ENCODE measurements around the gene CHIA. TPM values are rescaled to one million over a fixed set of nuclear protein-coding genes. Genes with fewer than 3 reads are reported as not detected.

The CHIA gene
- total RNA-seq, 1 donor: not detected

GRCh38 chr1:111270771-111271463, 19.7 kb upstream of the CHIA start:
- Histone ChIP-seq H3K9me3 (ENCODE audit: low read depth, low read length) (no peaks in the 10 kb centered on the region), H3K4me1 (ENCODE audit: insufficient read depth, low read length) (peaks cover 14% of the 10 kb centered on the region), H3K36me3 (ENCODE audit: insufficient read depth, low read length) (no peaks in the 10 kb centered on the region), H3K27me3 (ENCODE audit: insufficient read depth, low read length) (peaks cover 26% of the 10 kb centered on the region), H4K20me1 (ENCODE audit: insufficient read depth, low read length) (no peaks in the 10 kb centered on the region), H3K79me2 (ENCODE audit: insufficient read depth, low read length) (no peaks in the 10 kb centered on the region), H3K27ac (ENCODE audit: low read depth, low read length) (no peak overlapping the region), H3K4me2 (ENCODE audit: insufficient read depth, low read length) (no peak overlapping the region), H3K4me3 (ENCODE audit: insufficient read depth, low read length) (no peak overlapping the region), H2AFZ (ENCODE audit: low read length) (no peak overlapping the region)
- DNase-seq (ENCODE audit: insufficient read length, low spot score, missing footprints): no peak
- TF ChIP-seq CTCF (IDR thresholded peaks at IDR 0.05; ENCODE audit: extremely low read depth, low read depth, low read length): no peak

- TF ChIP-seq CTCF (IDR thresholded peaks at IDR 0.05; ENCODE audit: extremely low read depth, low read depth, low read length): no peak
- no peak overlapping the region for H2AFZ ChIP-seq (ENCODE audit: low read length)
Observed at GRCh38 chr1:111271464-111271801, 19.2 kb upstream of the CHIA start.

GRCh38 chr1:111272081-111272480, 18.6 kb upstream of the CHIA start:
- H3K4me1 ChIP-seq (ENCODE audit: insufficient read depth, low read length): peaks cover 14% of the 10 kb centered on the region
- H3K27me3 ChIP-seq (ENCODE audit: insufficient read depth, low read length): peaks cover 26% of the 10 kb centered on the region
- DNase-seq (ENCODE audit: insufficient read length, low spot score, missing footprints): no peak
- H3K36me3 ChIP-seq (ENCODE audit: insufficient read depth, low read length): no peaks in the 10 kb centered on the region
- no peak overlapping the region for H3K27ac ChIP-seq (ENCODE audit: low read depth, low read length)
- no peak overlapping the region for H2AFZ ChIP-seq (ENCODE audit: low read length)
- no peaks in the 10 kb centered on the region for H3K79me2 ChIP-seq (ENCODE audit: insufficient read depth, low read length)
- TF ChIP-seq CTCF (IDR thresholded peaks at IDR 0.05; ENCODE audit: extremely low read depth, low read depth, low read length): no peak
- H3K9me3 ChIP-seq (ENCODE audit: low read depth, low read length): no peaks in the 10 kb centered on the region
- H3K4me2 ChIP-seq (ENCODE audit: insufficient read depth, low read length): no peak overlapping the region
- no peak overlapping the region for H3K4me3 ChIP-seq (ENCODE audit: insufficient read depth, low read length)
- H4K20me1 ChIP-seq (ENCODE audit: insufficient read depth, low read length): no peaks in the 10 kb centered on the region

More at GRCh38 chr1:111271464-111271801, 19.2 kb upstream of the CHIA start:
- H3K79me2 ChIP-seq (ENCODE audit: insufficient read depth, low read length): no peaks in the 10 kb centered on the region
- no peak overlapping the region for H3K4me2 ChIP-seq (ENCODE audit: insufficient read depth, low read length)
- H3K4me3 ChIP-seq (ENCODE audit: insufficient read depth, low read length): no peak overlapping the region
- H3K27me3 ChIP-seq (ENCODE audit: insufficient read depth, low read length): peaks cover 26% of the 10 kb centered on the region
- H3K36me3 ChIP-seq (ENCODE audit: insufficient read depth, low read length): no peaks in the 10 kb centered on the region
- H3K27ac ChIP-seq (ENCODE audit: low read depth, low read length): no peak overlapping the region
- H3K4me1 ChIP-seq (ENCODE audit: insufficient read depth, low read length): peaks cover 14% of the 10 kb centered on the region
- DNase-seq (ENCODE audit: insufficient read length, low spot score, missing footprints): no peak
- H4K20me1 ChIP-seq (ENCODE audit: insufficient read depth, low read length): no peaks in the 10 kb centered on the region
- H3K9me3 ChIP-seq (ENCODE audit: low read depth, low read length): no peaks in the 10 kb centered on the region

GRCh38 chr1:111274653-111275052, 16.0 kb upstream of the CHIA start:
- Histone ChIP-seq H3K27me3 (ENCODE audit: insufficient read depth, low read length) (peaks cover 26% of the 10 kb centered on the region), H3K36me3 (ENCODE audit: insufficient read depth, low read length) (no peaks in the 10 kb centered on the region), H3K4me3 (ENCODE audit: insufficient read depth, low read length) (peak overlapping the region; percentile 59), H4K20me1 (ENCODE audit: insufficient read depth, low read length) (no peaks in the 10 kb centered on the region), H3K4me2 (ENCODE audit: insufficient read depth, low read length) (peak overlapping the region; percentile 75), H3K27ac (ENCODE audit: low read depth, low read length) (peak overlapping the region; percentile 5), H3K4me1 (ENCODE audit: insufficient read depth, low read length) (peaks cover 14% of the 10 kb centered on the region), H2AFZ (ENCODE audit: low read length) (peak overlapping the region; percentile 64), H3K79me2 (ENCODE audit: insufficient read depth, low read length) (no peaks in the 10 kb centered on the region), H3K9me3 (ENCODE audit: low read depth, low read length) (no peaks in the 10 kb centered on the region)
- TF ChIP-seq CTCF (IDR thresholded peaks at IDR 0.05; ENCODE audit: extremely low read depth, low read depth, low read length): no peak
- peak; percentile 71 for DNase-seq (ENCODE audit: insufficient read length, low spot score, missing footprints)

Measured in osteoblast (primary cell).